Kidney epithelial cell (primary cell): Measurements from ENCODE around the gene NTRK3. TPM values are rescaled to one million over a fixed set of nuclear protein-coding genes. Genes with fewer than 3 reads are reported as not detected.

Source experiments
- DNase-seq: peaks from one replicate; pipeline ENCODE4 v3.0.0-alpha.2; 2010; ENCODE audit warnings: low read depth
- H3K27me3 ChIP-seq: 2 replicates; pipeline ENCODE4 v1.6.0; 2011; ENCODE audit warnings: low read length; ENCODE audit not compliant: control insufficient read depth, insufficient read depth
- H3K36me3 ChIP-seq: 2 replicates; pipeline ENCODE4 v1.5.1; 2011; ENCODE audit warnings: low read length; ENCODE audit not compliant: control insufficient read depth, insufficient read depth
- H3K4me3 ChIP-seq: 2 replicates; pipeline ENCODE4 v1.5.1; 2011; ENCODE audit warnings: low read depth, mild to moderate bottlenecking, control low read depth, low read length
- CTCF ChIP-seq: IDR thresholded peaks from 2 replicates; pipeline ENCODE4 v1.5.1; 2011; ENCODE audit warnings: mild to moderate bottlenecking, moderate library complexity, low read length, control low read depth, inconsistent platforms; ENCODE audit not compliant: insufficient read depth, poor library complexity, severe bottlenecking
- total RNA-seq: library from RNA; depleted of rRNA; stranded (reverse); fragments of >200 nt; gene quantifications from 2 replicates; pipeline ENCODE4 v1.2.3, GENCODE V29; 2015

The NTRK3 gene
- total RNA-seq, 1 donor from 2014 or later = not detected

- H3K27me3 ChIP-seq = no peaks in the 10 kb centered on the region
- H3K4me3 ChIP-seq = no peak overlapping the region
- no peak for TF ChIP-seq CTCF
- H3K36me3 ChIP-seq = no peaks in the 10 kb centered on the region
- no peak for DNase-seq
Observed at GRCh38 chr15:88126695-88127431, 129.7 kb downstream of the NTRK3 start.

- H3K4me3 ChIP-seq = no peak overlapping the region
- no peaks in the 10 kb centered on the region for H3K36me3 ChIP-seq
- H3K27me3 ChIP-seq = no peaks in the 10 kb centered on the region
- DNase-seq = no peak
- TF ChIP-seq CTCF = no peak
Observed at GRCh38 chr15:88125576-88125975, 131.0 kb downstream of the NTRK3 start.

DNA sequence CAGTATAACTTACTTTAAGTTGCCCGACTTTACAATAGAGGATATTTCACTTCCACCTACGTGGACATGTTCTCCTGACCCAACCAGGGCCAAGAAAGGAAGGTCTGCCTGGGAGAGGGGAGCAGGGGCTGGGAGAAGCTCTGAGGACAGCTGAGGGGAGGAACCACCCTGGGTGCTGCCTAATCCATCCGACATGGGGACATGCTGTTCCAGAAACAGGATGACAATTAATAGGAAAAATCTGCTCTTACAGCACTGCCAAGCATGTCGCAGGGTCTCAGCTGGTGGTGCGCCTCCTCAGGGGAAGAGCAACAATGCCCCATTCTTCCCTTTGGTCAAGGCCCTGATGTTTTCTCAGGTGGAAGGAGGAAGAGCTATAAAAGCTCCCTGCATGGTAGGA, 132.3 kb downstream of the NTRK3 start:
- no peak for TF ChIP-seq CTCF
- DNase-seq = no peak

DNA sequence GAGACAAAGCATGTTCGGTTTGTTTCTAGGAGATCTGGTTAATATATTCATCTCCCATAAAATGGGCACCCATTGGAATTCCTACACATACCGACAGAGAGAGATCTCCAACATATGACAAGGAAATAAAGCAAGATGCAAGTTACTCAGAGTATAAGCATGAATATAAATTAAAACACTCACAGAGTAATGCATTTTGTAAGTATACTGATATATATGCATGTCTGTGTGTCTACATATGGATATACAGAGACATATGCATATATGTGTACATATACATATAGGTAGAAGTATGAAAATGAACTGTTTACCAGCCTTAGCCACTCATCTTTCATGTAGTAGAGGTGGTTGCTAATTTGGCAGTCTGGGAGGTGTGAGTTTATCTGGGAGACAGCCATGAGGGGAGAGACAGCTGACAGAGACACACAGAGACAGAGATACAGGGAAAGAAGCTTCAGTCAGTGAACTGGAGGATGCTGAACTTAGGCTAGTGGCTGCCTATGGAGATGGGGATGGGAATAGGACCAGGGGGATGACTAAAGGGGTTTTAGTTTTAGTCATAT, 134.5 kb downstream of the NTRK3 start:
- no peak for TF ChIP-seq CTCF
- Histone ChIP-seq H3K4me3 (no peak overlapping the region), H3K27me3 (no peaks in the 10 kb centered on the region), H3K36me3 (no peaks in the 10 kb centered on the region)
- DNase-seq = no peak

More for the DNA sequence above, 132.3 kb downstream of the NTRK3 start:
- Histone ChIP-seq H3K27me3 (no peaks in the 10 kb centered on the region), H3K4me3 (no peak overlapping the region), H3K36me3 (no peaks in the 10 kb centered on the region)

GRCh38 chr15:88120026-88120425, 136.5 kb downstream of the NTRK3 start:
- Histone ChIP-seq H3K27me3 (no peaks in the 10 kb centered on the region), H3K4me3 (no peak overlapping the region), H3K36me3 (no peaks in the 10 kb centered on the region)
- DNase-seq = no peak
- TF ChIP-seq CTCF = no peak

GRCh38 chr15:88118741-88119140, 137.8 kb downstream of the NTRK3 start:
- TF ChIP-seq CTCF = no peak
- Histone ChIP-seq H3K4me3 (no peak overlapping the region), H3K27me3 (no peaks in the 10 kb centered on the region), H3K36me3 (no peaks in the 10 kb centered on the region)
- no peak for DNase-seq
